B cell (primary cell): ENCODE measurements around the gene DENND1A. TPM values are rescaled to one million over a fixed set of nuclear protein-coding genes. Genes with fewer than 3 reads are reported as not detected.

Source experiments
- ATAC-seq: fragments of 200-7000 bp; cut with Tn5 transposase; one replicate; pipeline ENCODE4 v1.10.0; 2021; ENCODE audit warnings: low read depth, mild to moderate bottlenecking, moderate number of reproducible peaks, moderate library complexity
- CTCF ChIA-PET: fragments of 350-600 bp; sonication (Branson Sonifier 250); formaldehyde crosslinking; loops from one replicate; lab custom pipeline; 2021; ENCODE audit warnings: antibody characterized with exemption, inconsistent platforms; lab: Charles Lee
- POLR2A ChIA-PET: fragments of 350-600 bp; sonication (Branson Sonifier 250); formaldehyde crosslinking; loops from one replicate; lab custom pipeline; 2021; ENCODE audit warnings: antibody characterized with exemption; lab: Charles Lee
- DNase-seq: peaks from one replicate; pipeline ENCODE4 v3.0.0; 2013
- H2AFZ ChIP-seq: 2 replicates; pipeline ENCODE4 v1.6.1; 2012; ENCODE audit warnings: mild to moderate bottlenecking, low read depth, low read length; ENCODE audit not compliant: insufficient read depth, poor library complexity, severe bottlenecking
- H3K27ac ChIP-seq, 2 donors: 1 replicate in 1 of 2; 2 replicates in 1 of 2; pipeline ENCODE4 v1.5.1; 2012 to 2013; ENCODE audit warnings: low read length in 2 of 2, mild to moderate bottlenecking in 2 of 2, moderate library complexity in 1 of 2
- H3K27me3 ChIP-seq, 4 experiments: fragments of 200-600 bp in 1 of 4; sonication (generic) in 1 of 4; replicated peaks in 1 of 4; 1 replicate in 2 of 4; 2 replicates in 2 of 4; pipeline versions ENCODE4 v1.6.1 to v1.7.0; 2013 to 2016; ENCODE audit warnings: low read length in 3 of 4, mild to moderate bottlenecking in 2 of 4, mixed read lengths in 1 of 4, moderate library complexity in 1 of 4; ENCODE audit not compliant: insufficient read depth in 4 of 4, control insufficient read depth in 3 of 4; ENCODE audit errors: control extremely low read depth in 1 of 4
- H3K36me3 ChIP-seq, 2 experiments: replicated peaks in 1 of 2; 1 replicate in 1 of 2; 2 replicates in 1 of 2; pipeline versions ENCODE4 v1.6.1 to v1.7.1; 2013; ENCODE audit warnings: low read length in 1 of 2; ENCODE audit not compliant: insufficient read depth in 2 of 2, control insufficient read depth in 1 of 2; ENCODE audit errors: control extremely low read depth in 1 of 2, extremely low read depth in 1 of 2
- H3K4me1 ChIP-seq, 2 donors: fragments of 200-600 bp in 1 of 2; sonication (generic) in 1 of 2; 1 replicate in 1 of 2; 2 replicates in 1 of 2; pipeline versions ENCODE4 v1.5.1 to v1.6.1; 2013 to 2017; ENCODE audit warnings: low read length in 2 of 2; ENCODE audit not compliant: control insufficient read depth in 2 of 2, insufficient read depth in 2 of 2
- H3K4me2 ChIP-seq: replicated peaks from 2 replicates; pipeline ENCODE3; 2012; ENCODE audit warnings: mild to moderate bottlenecking, low read depth, low read length; ENCODE audit not compliant: poor library complexity, severe bottlenecking
- H3K4me3 ChIP-seq, 5 experiments: fragments of 200-600 bp in 1 of 5; sonication (generic) in 1 of 5; 1 replicate in 3 of 5; 2 replicates in 2 of 5; pipeline versions ENCODE4 v1.5.1 to v1.7.0; 2011 to 2016; ENCODE audit warnings: low read length in 4 of 5, mild to moderate bottlenecking in 4 of 5, low read depth in 2 of 5, control low read depth in 1 of 5, moderate library complexity in 1 of 5; ENCODE audit not compliant: insufficient read depth in 1 of 5; ENCODE audit errors: control extremely low read depth in 1 of 5, extremely low read depth in 1 of 5
- H3K79me2 ChIP-seq: fragments of 200-600 bp; sonication (generic); one replicate; pipeline ENCODE4 v1.6.0; 2016; ENCODE audit warnings: low read length; ENCODE audit not compliant: control insufficient read depth, insufficient read depth
- H3K9ac ChIP-seq: fragments of 200-600 bp; sonication (generic); 2 replicates; pipeline ENCODE4 v1.6.1; 2017; ENCODE audit warnings: mild to moderate bottlenecking, low read length, moderate library complexity
- H3K9me3 ChIP-seq, 3 donors: one replicate each; pipeline versions ENCODE4 v1.6.1 to v1.7.1; 2013; ENCODE audit warnings: low read length in 2 of 3; ENCODE audit not compliant: control insufficient read depth in 2 of 3, insufficient read depth in 1 of 3; ENCODE audit errors: control extremely low read depth in 1 of 3
- H4K20me1 ChIP-seq: 2 replicates; pipeline ENCODE4 v1.6.0; 2012; ENCODE audit warnings: mild to moderate bottlenecking, low read length; ENCODE audit not compliant: insufficient read depth, control insufficient read depth, poor library complexity, severe bottlenecking
- H3K27ac Mint-ChIP-seq: one replicate; pipeline ENCODE4 v1.8.0; 2021; ENCODE audit warnings: mixed read lengths
- H3K27me3 Mint-ChIP-seq: one replicate; pipeline ENCODE4 v1.8.0; 2021; ENCODE audit warnings: mixed read lengths
- H3K4me1 Mint-ChIP-seq: one replicate; pipeline ENCODE4 v1.8.0; 2021; ENCODE audit warnings: mixed read lengths
- H3K4me3 Mint-ChIP-seq: one replicate; pipeline ENCODE4 v1.8.0; 2021; ENCODE audit warnings: mixed read lengths
- H3K9me3 Mint-ChIP-seq: one replicate; pipeline ENCODE4 v1.8.0; 2022; ENCODE audit warnings: mixed read lengths; ENCODE audit not compliant: insufficient read depth
- CTCF ChIP-seq: fragments of 200-600 bp; IDR thresholded peaks from one replicate; pipeline ENCODE4 v1.8.0; 2022; ENCODE audit warnings: antibody characterized with exemption, mild to moderate bottlenecking
- EZH2 ChIP-seq: IDR thresholded peaks from 2 replicates; pipeline ENCODE4 v1.6.1; 2012; ENCODE audit warnings: borderline replicate concordance, low read depth, mild to moderate bottlenecking, moderate library complexity, low read length; ENCODE audit not compliant: insufficient read depth, poor library complexity, severe bottlenecking
- WGBS: methylation state at CpG from one replicate; pipeline ENCODE4 v1.1.5; 2013; ENCODE audit warnings: missing lambda C conversion rate; ENCODE audit not compliant: insufficient coverage; 5-methylcytosine and 5-hydroxymethylcytosine counted together
- intact Hi-C: fragments of 100-400 bp; cut with micrococcal nuclease; formaldehyde crosslinking; loops from one replicate; pipeline ENCODE4 v1.10.0; 2022
- polyA plus RNA-seq: library from polyadenylated mRNA; depleted of rRNA; stranded (reverse); fragments of >200 nt; gene quantifications from 2 replicates; pipeline ENCODE4 v1.2.3, GENCODE V29; 2012
- total RNA-seq, 2 donors: library from RNA; stranded (reverse); fragments of 120-200 nt in 1 of 2; gene quantifications; 1 replicate in 1 of 2; 2 replicates in 1 of 2; pipeline versions ENCODE4 v1.2.3 to v1.2.4, GENCODE V29; 2013 to 2022

The DENND1A gene
- total and polyA plus RNA-seq, 2 donors (not counting 1 experiment from before 2014, with no cell fraction given): 10.8 to 26.0 TPM

GRCh38 chr9:123927625-123928532, 2.0 kb downstream of the DENND1A start:
- H3K27ac ChIP-seq: no peak overlapping the region
- H3K4me2 ChIP-seq: peak overlapping the region; percentile 90
- H3K4me1 ChIP-seq: peaks cover 23 to 27% of the 10 kb centered on the region in 2 donors
- ATAC-seq: no peak
- Mint-ChIP-seq H3K9me3 (no peaks in the 10 kb centered on the region), H3K4me1 (peaks cover 38% of the 10 kb centered on the region), H3K4me3 (peak overlapping the region; percentile 90), H3K27ac (peak overlapping the region; percentile 84), H3K27me3 (no peaks in the 10 kb centered on the region)
- intact Hi-C loops: no loop called here
- H2AFZ ChIP-seq: peak overlapping the region; percentile 81
- H3K9ac ChIP-seq: peak overlapping the region; percentile 67
- POLR2A ChIA-PET: no interaction called here
- WGBS: 27% methylated on average over 3 of the region's 5 CpGs
- no peaks in the 10 kb centered on the region for H3K36me3 ChIP-seq
- H3K27me3 ChIP-seq: no peaks in the 10 kb centered on the region
- H4K20me1 ChIP-seq: peaks cover 5% of the 10 kb centered on the region
- peaks cover 0 to 3% (median 0%) of the 10 kb centered on the region in 3 donors for H3K9me3 ChIP-seq
- peaks cover 38% of the 10 kb centered on the region for H3K79me2 ChIP-seq
- DNase-seq: peak; percentile 38
- H3K4me3 ChIP-seq: no peak overlapping the region
- TF ChIP-seq CTCF (no peak), EZH2 (no peak)
- CTCF ChIA-PET: interaction anchor here (0.6 to 0.8 kb wide), 2 partner anchors 118 to 609 kb away, joined by 3 to 4 read pairs; no protein-coding TSS in a partner anchor

- ATAC-seq: no peak
- Mint-ChIP-seq H3K9me3 (no peaks in the 10 kb centered on the region), H3K27me3 (no peaks in the 10 kb centered on the region), H3K27ac (no peak overlapping the region), H3K4me3 (no peak overlapping the region), H3K4me1 (peaks cover 38% of the 10 kb centered on the region)
- no peak for DNase-seq
- Histone ChIP-seq H3K36me3 (peaks cover 0 to 3% of the 10 kb centered on the region in 2 experiments), H3K27me3 (no peaks in the 10 kb centered on the region), H3K4me2 (no peak overlapping the region), H3K79me2 (peaks cover 41% of the 10 kb centered on the region), H3K4me1 (peaks cover 23 to 27% of the 10 kb centered on the region in 2 donors), H2AFZ (no peak overlapping the region), H3K4me3 (no peak overlapping the region), H3K27ac (no peak overlapping the region), H4K20me1 (peaks cover 5% of the 10 kb centered on the region), H3K9ac (no peak overlapping the region), H3K9me3 (peaks cover 0 to 3% (median 0%) of the 10 kb centered on the region in 3 donors)
- TF ChIP-seq EZH2: no peak
- intact Hi-C loops: no loop called here
- POLR2A ChIA-PET: no interaction called here
- CTCF ChIA-PET: interaction anchor here (0.8 kb wide), 1 partner anchor 610 kb away, joined by 3 read pairs; no protein-coding TSS in a partner anchor
- WGBS: 74% methylated on average over 2 of the region's 5 CpGs
These were observed 3.0 kb downstream of the DENND1A start for GRCh38 chr9:123926941-123927340.
